H9 (cell line): Measurements from ENCODE around the gene MKX. TPM values are rescaled to one million over a fixed set of nuclear protein-coding genes. Genes with fewer than 3 reads are reported as not detected.

Source experiments
- DNase-seq: peaks from one replicate; pipeline ENCODE4 v3.0.0-alpha.2; 2017
- H2AFZ ChIP-seq: one replicate; pipeline ENCODE4 v1.6.1; 2013; ENCODE audit warnings: mild to moderate bottlenecking, low read length, control low read depth, moderate library complexity
- H2AK5ac ChIP-seq: 2 replicates; pipeline ENCODE4 v1.6.1; 2013; ENCODE audit warnings: low read length, control low read depth, mixed read lengths; ENCODE audit not compliant: insufficient read length
- H2BK120ac ChIP-seq: one replicate; pipeline ENCODE4 v1.6.1; 2013; ENCODE audit warnings: low read depth, mild to moderate bottlenecking, low read length, control low read depth, inconsistent platforms; ENCODE audit not compliant: poor library complexity, severe bottlenecking
- H2BK12ac ChIP-seq: 2 replicates; pipeline ENCODE4 v1.6.1; 2013; ENCODE audit warnings: low read length, control low read depth, mixed read lengths, low read depth; ENCODE audit not compliant: insufficient read length
- H2BK15ac ChIP-seq: 2 replicates; pipeline ENCODE4 v1.6.1; 2013; ENCODE audit warnings: low read depth, low read length, control low read depth
- H2BK20ac ChIP-seq: one replicate; pipeline ENCODE4 v1.6.1; 2013; ENCODE audit warnings: low read depth, mild to moderate bottlenecking, low read length, control low read depth, inconsistent platforms; ENCODE audit not compliant: poor library complexity, severe bottlenecking
- H2BK5ac ChIP-seq: 2 replicates; pipeline ENCODE4 v1.6.1; 2013; ENCODE audit warnings: low read length, control low read depth, mixed read lengths; ENCODE audit not compliant: insufficient read length
- H3K14ac ChIP-seq: 2 replicates; pipeline ENCODE4 v1.6.1; 2013; ENCODE audit warnings: low read length, control low read depth; ENCODE audit not compliant: insufficient read depth
- H3K18ac ChIP-seq: 2 replicates; pipeline ENCODE4 v1.6.1; 2013; ENCODE audit warnings: low read depth, mild to moderate bottlenecking, mixed read lengths, low read length, control low read depth; ENCODE audit not compliant: insufficient read length
- H3K23ac ChIP-seq: 2 replicates; pipeline ENCODE4 v1.6.1; 2013; ENCODE audit warnings: low read length, control low read depth, mixed read lengths, low read depth; ENCODE audit not compliant: insufficient read length
- H3K23me2 ChIP-seq: 2 replicates; pipeline ENCODE4 v1.6.1; 2013; ENCODE audit warnings: low read depth, mild to moderate bottlenecking, mixed read lengths, low read length, control low read depth; ENCODE audit not compliant: insufficient read length, poor library complexity, severe bottlenecking
- H3K27ac ChIP-seq: 2 replicates; pipeline ENCODE4 v1.5.1; 2013; ENCODE audit warnings: low read length, control low read depth, mixed read lengths, low read depth; ENCODE audit not compliant: insufficient read length
- H3K27me3 ChIP-seq: 2 replicates; pipeline ENCODE4 v1.6.1; 2013; ENCODE audit warnings: low read length, control low read depth, inconsistent platforms; ENCODE audit not compliant: insufficient read depth
- H3K4ac ChIP-seq: 2 replicates; pipeline ENCODE4 v1.6.1; 2013; ENCODE audit warnings: low read depth, mild to moderate bottlenecking, control low read depth, inconsistent platforms, low read length, moderate library complexity
- H3K4me1 ChIP-seq: 2 replicates; pipeline ENCODE4 v1.6.1; 2013; ENCODE audit warnings: low read length, control low read depth, inconsistent platforms; ENCODE audit not compliant: insufficient read depth
- H3K4me2 ChIP-seq: 2 replicates; pipeline ENCODE4 v1.6.1; 2013; ENCODE audit warnings: low read length, control low read depth, mixed read lengths; ENCODE audit not compliant: insufficient read length, insufficient read depth
- H3K56ac ChIP-seq: 2 replicates; pipeline ENCODE4 v1.6.1; 2013; ENCODE audit warnings: low read depth, mild to moderate bottlenecking, mixed read lengths, low read length, control low read depth; ENCODE audit not compliant: insufficient read length
- H3K79me1 ChIP-seq: 2 replicates; pipeline ENCODE4 v1.6.1; 2013; ENCODE audit warnings: low read depth, mild to moderate bottlenecking, moderate library complexity, low read length, control low read depth, inconsistent platforms; ENCODE audit not compliant: insufficient read depth, poor library complexity, severe bottlenecking
- H3K79me2 ChIP-seq: 2 replicates; pipeline ENCODE4 v1.6.1; 2013; ENCODE audit warnings: low read length, control low read depth, inconsistent platforms; ENCODE audit not compliant: insufficient read depth
- H3K9ac ChIP-seq: 2 replicates; pipeline ENCODE4 v1.6.1; 2013; ENCODE audit warnings: low read length, control low read depth, mixed read lengths; ENCODE audit not compliant: insufficient read length; ENCODE audit errors: extremely low read depth
- H3K9me3 ChIP-seq: one replicate; pipeline ENCODE4 v1.6.1; 2013; ENCODE audit warnings: low read depth, low read length, inconsistent platforms; ENCODE audit not compliant: control insufficient read depth
- H3T11ph ChIP-seq: one replicate; pipeline ENCODE4 v1.6.1; 2013; ENCODE audit warnings: mild to moderate bottlenecking, low read length, control low read depth, inconsistent platforms
- H4K20me1 ChIP-seq: one replicate; pipeline ENCODE4 v1.6.1; 2013; ENCODE audit not compliant: control insufficient read depth, insufficient read length, insufficient read depth
- H4K5ac ChIP-seq: 2 replicates; pipeline ENCODE4 v1.6.1; 2013; ENCODE audit warnings: low read depth, mild to moderate bottlenecking, mixed read lengths, low read length, control low read depth; ENCODE audit not compliant: insufficient read length
- H4K8ac ChIP-seq: replicated peaks from 2 replicates; pipeline ENCODE4 v1.6.1; 2013; ENCODE audit warnings: low read length, control low read depth, mixed read lengths, low read depth; ENCODE audit not compliant: insufficient read length
- H4K91ac ChIP-seq: 2 replicates; pipeline ENCODE4 v1.6.1; 2013; ENCODE audit warnings: low read depth, mild to moderate bottlenecking, moderate library complexity, mixed read lengths, low read length, control low read depth; ENCODE audit not compliant: insufficient read length
- H3K27ac Mint-ChIP-seq, 3 experiments: 2 replicates in 2 of 3; 3 replicates in 1 of 3; pipeline ENCODE4 v1.8.0; 2020 to 2021; ENCODE audit warnings: mixed read lengths in 3 of 3, mild to moderate bottlenecking in 1 of 3, moderate library complexity in 1 of 3
- H3K27me3 Mint-ChIP-seq: 2 replicates; pipeline ENCODE4 v1.8.0; 2021; ENCODE audit warnings: low read depth, mild to moderate bottlenecking, moderate library complexity, mixed read lengths
- H3K36me3 Mint-ChIP-seq, 3 experiments: 2 replicates in 2 of 3; 3 replicates in 1 of 3; pipeline ENCODE4 v1.8.0; 2020 to 2021; ENCODE audit warnings: low read depth in 3 of 3, mixed read lengths in 3 of 3; ENCODE audit not compliant: insufficient read depth in 1 of 3
- H3K4me1 Mint-ChIP-seq, 2 experiments: 2 replicates each; pipeline ENCODE4 v1.8.0; 2020; ENCODE audit warnings: mixed read lengths in 2 of 2
- H3K4me3 Mint-ChIP-seq, 2 experiments: 2 replicates in 1 of 2; 3 replicates in 1 of 2; pipeline ENCODE4 v1.8.0; 2020 to 2021; ENCODE audit warnings: mild to moderate bottlenecking in 2 of 2, mixed read lengths in 2 of 2, moderate library complexity in 1 of 2
- H3K9me3 Mint-ChIP-seq, 2 experiments: 2 replicates in 1 of 2; 3 replicates in 1 of 2; pipeline ENCODE4 v1.8.0; 2020; ENCODE audit warnings: mild to moderate bottlenecking in 2 of 2, mixed read lengths in 2 of 2, moderate library complexity in 1 of 2
- WGBS: extraction: QIAGEN DNeasy Blood & Tissue Kit; methylation state at CpG from one replicate; pipeline ENCODE4 v1.1.7; 2013; ENCODE audit warnings: missing lambda C conversion rate, low lambda C conversion rate, mixed read lengths; ENCODE audit not compliant: insufficient read length; ENCODE audit errors: extremely low coverage; 5-methylcytosine and 5-hydroxymethylcytosine counted together
- total RNA-seq: library from RNA; stranded (reverse); gene quantifications from 2 replicates; pipeline ENCODE4 v1.2.1, GENCODE V29; 2021
- TF ChIP-seq, protein P1 (sequence below): fragments of 200-600 bp; sonication (generic); conservative IDR thresholded peaks from 3 replicates; pipeline ENCODE4 v1.8.0; 2021; ENCODE audit warnings: antibody characterized with exemption, mild to moderate bottlenecking

Gene MKX
- total RNA-seq, 1 experiment from 2014 or later, result 0.46 TPM

GRCh38 chr10:27701938-27702537 is 43.6 kb downstream of the MKX start:
- Histone ChIP-seq H2AFZ (no peak overlapping the region), H2BK120ac (no peak overlapping the region), H2BK20ac (no peak overlapping the region)

More at GRCh38 chr10:27701938-27702537, 43.6 kb downstream of the MKX start:
- H4K5ac ChIP-seq, result no peak overlapping the region
- no peak overlapping the region for H2AK5ac ChIP-seq
- no peak overlapping the region for H2BK12ac ChIP-seq
- no peak overlapping the region for H3K4me2 ChIP-seq
- H2BK15ac ChIP-seq, result no peak overlapping the region
- no peaks in the 10 kb centered on the region for H3K79me1 ChIP-seq
- H4K91ac ChIP-seq, result no peak overlapping the region
- H4K20me1 ChIP-seq, result no peaks in the 10 kb centered on the region
- no peak overlapping the region for H3K23ac ChIP-seq
- H2BK5ac ChIP-seq, result no peak overlapping the region
- H3K4me3 Mint-ChIP-seq, result no peak overlapping the region
- no peak overlapping the region for H3K56ac ChIP-seq
- H3K23me2 ChIP-seq, result no peaks in the 10 kb centered on the region
- peaks cover 3% of the 10 kb centered on the region; the same call in 1 of the 2 replicates for H3K4me1 ChIP-seq
- H3K14ac ChIP-seq, result no peak overlapping the region
- no peak overlapping the region for H4K8ac ChIP-seq
- H3K9ac ChIP-seq, result no peak overlapping the region
- H3K27ac ChIP-seq, result no peak overlapping the region
- H3K36me3 Mint-ChIP-seq, result no peaks in the 10 kb centered on the region
- no peak overlapping the region for H3T11ph ChIP-seq
- H3K4me1 Mint-ChIP-seq, result peaks cover 17 to 19% of the 10 kb centered on the region in 2 experiments
- TF ChIP-seq, protein P1, sequence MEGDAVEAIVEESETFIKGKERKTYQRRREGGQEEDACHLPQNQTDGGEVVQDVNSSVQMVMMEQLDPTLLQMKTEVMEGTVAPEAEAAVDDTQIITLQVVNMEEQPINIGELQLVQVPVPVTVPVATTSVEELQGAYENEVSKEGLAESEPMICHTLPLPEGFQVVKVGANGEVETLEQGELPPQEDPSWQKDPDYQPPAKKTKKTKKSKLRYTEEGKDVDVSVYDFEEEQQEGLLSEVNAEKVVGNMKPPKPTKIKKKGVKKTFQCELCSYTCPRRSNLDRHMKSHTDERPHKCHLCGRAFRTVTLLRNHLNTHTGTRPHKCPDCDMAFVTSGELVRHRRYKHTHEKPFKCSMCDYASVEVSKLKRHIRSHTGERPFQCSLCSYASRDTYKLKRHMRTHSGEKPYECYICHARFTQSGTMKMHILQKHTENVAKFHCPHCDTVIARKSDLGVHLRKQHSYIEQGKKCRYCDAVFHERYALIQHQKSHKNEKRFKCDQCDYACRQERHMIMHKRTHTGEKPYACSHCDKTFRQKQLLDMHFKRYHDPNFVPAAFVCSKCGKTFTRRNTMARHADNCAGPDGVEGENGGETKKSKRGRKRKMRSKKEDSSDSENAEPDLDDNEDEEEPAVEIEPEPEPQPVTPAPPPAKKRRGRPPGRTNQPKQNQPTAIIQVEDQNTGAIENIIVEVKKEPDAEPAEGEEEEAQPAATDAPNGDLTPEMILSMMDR, result no peak
- WGBS, result no CpG with 5 or more reads among the region's 3 CpGs
- no peak for DNase-seq
- no peak overlapping the region for H3K4ac ChIP-seq
- no peaks in the 10 kb centered on the region for H3K9me3 Mint-ChIP-seq
- no peak overlapping the region for H3K18ac ChIP-seq
- H3K27me3 Mint-ChIP-seq, result peaks cover 2% of the 10 kb centered on the region; the same call in 1 of the 2 replicates
- H3K27me3 ChIP-seq, result no peaks in the 10 kb centered on the region
- H3K27ac Mint-ChIP-seq, result peak overlapping the region in 2 of 3 experiments; percentile 26 to 84; a peak in 5 of 7 replicates
- H3K79me2 ChIP-seq, result no peaks in the 10 kb centered on the region
- H3K9me3 ChIP-seq, result no peaks in the 10 kb centered on the region
